NCI-H748 (cell line): ENCODE results near the gene FLNA.

Source experiments
- DNase-seq: peaks from one replicate; lab custom pipeline; 2025; ENCODE audit not compliant: unreplicated experiment; lab: John Stamatoyannopoulos, UW

FLNA gene

GRCh38 chrX:154360155-154360713 is 14.2 kb downstream of the FLNA start:
- DNase-seq: no peak

DNA sequence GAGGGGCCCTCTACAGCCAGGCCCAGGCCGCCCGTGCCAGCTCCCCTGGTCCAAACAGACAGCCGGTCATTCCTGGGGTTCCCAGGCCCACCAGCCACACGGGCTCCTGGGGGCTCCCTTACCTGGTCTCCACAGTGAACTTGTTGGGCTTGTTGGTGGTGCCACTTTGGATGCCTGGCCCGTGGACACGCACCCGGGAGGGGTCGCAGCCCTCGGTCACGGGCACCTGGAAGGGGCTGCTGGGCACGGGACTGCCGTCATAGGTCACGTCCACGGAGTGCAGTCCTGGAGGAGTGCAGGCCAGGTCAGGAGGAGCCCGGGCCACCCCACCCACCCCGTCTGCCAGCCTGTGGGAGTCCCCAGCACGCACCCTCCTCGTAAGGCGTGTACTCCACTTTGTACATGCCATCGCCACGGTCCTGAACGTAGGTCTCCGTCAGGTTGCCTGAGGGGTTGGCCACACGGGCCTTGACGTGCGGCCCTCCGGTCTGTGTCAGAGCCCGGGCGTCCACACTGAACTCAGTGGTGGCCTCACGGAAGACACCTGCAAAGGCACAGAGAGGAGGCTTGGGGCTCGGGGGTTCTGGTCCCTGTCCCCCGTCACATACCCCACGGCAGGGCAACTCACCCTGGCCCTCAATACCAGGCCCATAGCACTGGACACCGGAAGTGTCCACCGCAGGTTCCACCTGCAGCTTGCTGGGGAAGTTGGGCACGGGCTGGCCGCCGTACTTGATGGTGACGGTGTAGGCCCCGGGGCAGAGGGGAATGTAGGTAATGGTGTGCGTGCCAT is 14.9 kb downstream of the FLNA start:
- no peak for DNase-seq

- no peak for DNase-seq
Observed at GRCh38 chrX:154358829-154359228, 15.6 kb downstream of the FLNA start.

DNA sequence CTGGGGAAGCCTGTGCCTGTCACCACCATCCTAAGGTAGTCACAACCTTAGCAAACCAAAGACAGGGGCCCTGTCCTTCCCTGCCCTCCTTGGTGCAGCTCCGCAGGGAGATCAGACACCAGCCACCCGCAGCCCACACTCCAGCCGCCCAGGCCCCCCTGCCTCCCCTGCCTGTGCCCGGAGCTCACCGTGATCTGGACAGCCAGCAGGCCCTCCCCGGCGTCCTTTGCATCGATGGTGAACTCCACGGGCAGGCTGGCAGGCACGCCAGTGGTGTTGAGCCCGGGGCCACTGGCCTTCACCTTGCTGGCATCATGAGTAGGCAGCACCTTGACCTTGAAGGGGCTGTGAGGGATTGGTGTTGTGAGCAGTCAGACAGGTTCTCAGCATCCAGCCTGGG is 16.4 kb downstream of the FLNA start:
- DNase-seq: no peak

- DNase-seq: no peak
Observed at GRCh38 chrX:154357205-154357604, 17.2 kb downstream of the FLNA start.

DNA sequence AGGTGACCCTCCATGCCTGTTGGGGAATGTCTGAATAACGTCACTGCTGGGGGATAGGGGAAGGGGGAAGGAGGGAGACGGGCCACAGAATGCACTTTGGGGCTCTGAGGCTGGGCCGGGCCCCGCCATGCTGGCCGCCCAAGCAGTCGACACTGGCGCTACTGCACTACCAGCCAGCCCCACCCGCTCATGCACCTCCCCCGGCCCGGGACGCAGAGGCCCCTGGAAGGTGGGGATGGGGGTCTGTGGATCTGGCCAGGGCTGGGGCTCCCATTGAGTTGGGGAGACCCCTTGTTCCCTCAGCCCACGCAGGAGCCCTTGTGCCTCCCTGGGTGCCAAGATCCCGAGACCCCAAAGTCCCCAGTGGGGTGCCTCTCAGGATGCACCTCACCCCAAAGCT is 17.8 kb downstream of the FLNA start:
- DNase-seq: no peak

DNA sequence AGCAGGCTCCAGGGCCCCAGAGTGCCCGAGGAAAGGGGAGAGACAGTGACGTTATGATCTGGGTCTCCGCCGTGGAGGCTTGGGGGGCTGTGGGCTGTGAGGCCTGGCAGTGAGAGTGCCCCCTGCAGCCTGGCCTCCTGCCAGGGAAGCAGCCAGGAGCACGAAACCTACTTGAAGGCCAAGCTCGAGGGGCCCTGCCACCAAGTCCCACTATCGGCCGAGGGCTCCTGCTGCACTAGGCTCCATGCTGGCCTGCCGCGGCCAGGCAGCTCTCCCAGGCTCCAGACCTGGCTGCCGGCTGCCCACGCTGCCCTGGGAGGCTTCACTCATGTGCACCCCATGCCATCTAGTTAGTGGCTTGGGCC is 18.7 kb downstream of the FLNA start:
- DNase-seq: no peak

- DNase-seq: no peak
Observed at GRCh38 chrX:154355094-154355775, 19.2 kb downstream of the FLNA start.

DNA sequence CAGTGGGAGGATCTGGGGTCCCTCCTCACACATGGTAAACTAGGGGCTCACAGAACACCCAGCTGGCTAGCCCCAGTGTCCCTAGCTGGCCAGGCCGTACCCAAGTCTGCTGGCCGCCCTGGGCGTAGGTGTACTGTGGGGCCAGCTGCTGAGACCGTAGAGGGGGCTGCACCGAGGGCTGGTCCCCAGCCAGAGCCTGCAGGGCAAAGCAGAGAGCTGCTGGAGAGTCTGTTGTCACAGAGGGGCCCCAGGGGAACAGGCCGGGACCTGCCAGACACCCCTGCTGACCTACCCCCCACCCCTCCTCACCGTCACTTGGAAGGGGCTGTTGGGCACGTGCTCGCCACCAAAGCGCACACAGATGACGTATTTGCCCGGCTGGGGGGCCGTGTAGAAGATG is 19.9 kb downstream of the FLNA start:
- no peak for DNase-seq

DNA sequence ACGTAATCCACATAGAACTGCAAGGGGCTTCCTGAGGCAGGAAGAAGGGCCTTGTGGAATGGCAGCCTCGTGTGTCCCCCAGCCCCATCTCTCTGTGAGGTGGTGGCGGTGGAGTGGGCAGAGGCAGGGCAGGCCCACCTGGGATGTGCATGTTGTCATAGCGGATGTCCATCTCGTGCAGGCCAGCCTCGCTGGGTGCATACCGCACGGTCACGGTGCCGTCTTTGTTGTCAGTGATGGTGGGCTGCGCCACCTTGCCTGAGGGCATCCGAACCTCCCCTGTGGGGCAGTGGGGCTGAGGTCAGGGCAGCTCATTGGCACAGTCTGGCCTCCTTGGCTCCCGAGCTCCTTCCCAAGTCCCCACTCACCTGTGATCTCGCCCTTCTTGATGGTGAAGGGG is 20.4 kb downstream of the FLNA start:
- DNase-seq: no peak

- no peak for DNase-seq
Observed at GRCh38 chrX:154353172-154353843, 21.1 kb downstream of the FLNA start.

- no peak for DNase-seq
Observed at GRCh38 chrX:154352466-154352865, 22.0 kb downstream of the FLNA start.

DNA sequence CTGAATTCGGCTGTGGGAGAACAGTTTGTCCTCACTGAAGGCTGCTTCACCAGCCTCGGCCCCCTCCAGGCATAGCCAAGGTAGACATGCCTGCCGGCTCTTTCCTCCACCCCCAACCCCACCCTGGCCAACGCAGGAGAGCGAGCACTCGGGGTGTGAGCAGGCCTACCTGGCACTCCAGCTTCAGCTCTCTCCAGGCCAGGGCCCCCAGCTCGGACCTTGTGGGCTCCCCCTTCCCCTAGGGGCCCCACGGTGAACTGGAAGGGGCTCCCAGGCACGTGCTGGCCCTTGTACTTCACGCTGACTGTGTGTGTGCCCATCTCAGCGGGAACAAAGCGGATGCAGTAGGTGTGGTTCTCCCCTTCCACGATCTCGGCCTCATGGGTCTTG is 22.4 kb downstream of the FLNA start:
- no peak for DNase-seq

GRCh38 chrX:154351183-154352011 is 23.0 kb downstream of the FLNA start:
- no peak for DNase-seq

DNA sequence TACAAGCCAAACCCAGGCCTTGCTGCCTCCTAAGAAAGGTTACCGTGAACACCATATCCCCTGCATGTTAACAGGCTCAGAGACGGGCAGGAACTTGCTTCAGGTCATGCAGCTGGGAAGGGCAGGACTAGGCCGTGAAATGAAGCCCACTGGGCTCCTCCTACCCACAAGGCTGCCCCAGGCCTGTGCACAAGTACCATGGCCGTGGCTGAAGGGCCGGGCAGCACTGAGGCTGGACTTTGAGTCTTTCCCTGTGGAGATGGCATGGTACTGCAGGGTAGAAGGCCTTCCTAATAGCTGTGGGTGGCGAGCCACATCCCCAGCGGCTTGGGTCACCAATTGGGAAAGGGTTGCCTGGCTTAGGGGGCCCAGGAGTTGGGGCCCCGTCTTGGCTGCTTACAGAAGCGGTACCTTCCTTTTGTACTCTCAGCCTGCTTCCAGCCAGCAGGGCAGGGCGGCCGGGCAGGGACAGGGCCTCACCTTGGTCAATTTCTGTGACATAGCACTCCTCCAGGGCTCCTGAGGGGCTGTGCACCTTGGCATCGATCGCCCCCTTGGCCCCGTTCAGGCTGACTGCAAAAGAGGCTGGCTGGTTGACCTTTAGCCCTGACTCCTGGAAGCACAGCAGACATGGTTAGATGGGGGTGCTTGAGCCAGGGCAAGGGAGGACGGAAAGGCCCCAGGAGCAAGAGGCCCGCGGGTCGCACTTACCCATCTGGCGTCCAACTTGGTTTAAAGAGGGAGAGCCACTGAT is 23.8 kb downstream of the FLNA start:
- DNase-seq: no peak

- DNase-seq: no peak
Observed at GRCh38 chrX:154349979-154350378, 24.5 kb downstream of the FLNA start.

GRCh38 chrX:154349359-154349935 is 25.0 kb downstream of the FLNA start:
- DNase-seq: no peak

DNA sequence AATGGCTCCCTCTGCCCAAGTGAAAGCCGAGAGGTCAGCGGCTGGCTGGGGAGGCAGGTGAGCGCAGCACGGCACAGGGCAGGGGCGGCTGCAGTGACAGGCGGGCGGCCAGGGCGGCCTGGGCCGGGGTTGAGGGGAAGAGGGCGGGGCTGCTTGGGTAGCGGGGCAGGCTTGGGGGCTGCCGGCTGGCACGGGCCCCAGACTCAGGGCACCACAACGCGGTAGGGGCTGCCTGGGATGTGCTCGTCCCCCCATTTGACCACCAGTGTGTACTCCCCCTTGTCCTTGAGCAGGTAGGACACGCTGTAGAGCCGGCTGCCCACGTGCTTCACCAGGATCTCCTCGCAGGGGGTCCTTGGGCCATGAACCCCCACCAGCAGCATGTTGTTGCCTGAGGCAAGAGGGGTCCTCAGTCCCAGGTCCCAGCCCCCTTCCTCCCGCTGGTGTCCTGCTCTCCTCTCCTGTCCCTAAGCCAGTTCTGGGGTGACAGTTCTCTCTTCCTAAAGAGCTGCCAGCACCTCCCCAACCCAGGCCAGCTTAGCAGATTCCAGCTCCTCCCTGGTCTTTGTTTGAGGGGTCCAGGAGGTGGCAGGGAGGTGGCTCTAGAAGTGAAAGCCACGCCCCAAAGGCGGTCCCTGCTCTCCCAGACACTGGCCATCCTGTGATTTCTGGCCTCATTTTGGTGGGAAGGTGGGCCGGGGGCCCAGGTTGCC is 25.6 kb downstream of the FLNA start:
- no peak for DNase-seq

- no peak for DNase-seq
Observed at GRCh38 chrX:154348114-154348531, 26.3 kb downstream of the FLNA start.
